GM21786 (cell line): ENCODE results near the gene PRKAG2.
"Not testable (repeated sequence)": the region's sequence is repeated elsewhere in the genome, so short reads cannot be mapped to it uniquely, and the experiment has no call there.

Experiments
- ATAC-seq: cut with Tn5 transposase; IDR thresholded peaks from one replicate; pipeline ENCODE4 v1.9.1; 2021; ENCODE audit not compliant: unreplicated experiment

PRKAG2 gene

GRCh38 chr7:151837285-151838042 lies 39.5 kb downstream of the PRKAG2 start:
- no peak for ATAC-seq

- no peak for ATAC-seq
These were observed 40.0 kb downstream of the PRKAG2 start for GRCh38 chr7:151836927-151837205.

GRCh38 chr7:151836191-151836926 lies 40.6 kb downstream of the PRKAG2 start:
- no peak for ATAC-seq

- ATAC-seq: no peak
These were observed 41.3 kb downstream of the PRKAG2 start for GRCh38 chr7:151835636-151836035.

GRCh38 chr7:151834271-151835035 lies 42.5 kb downstream of the PRKAG2 start:
- ATAC-seq: no peak

- no peak for ATAC-seq
These were observed 43.2 kb downstream of the PRKAG2 start for GRCh38 chr7:151833691-151834090.

GRCh38 chr7:151833213-151833651 lies 43.7 kb downstream of the PRKAG2 start:
- ATAC-seq: no peak

GRCh38 chr7:151832656-151833055 lies 44.3 kb downstream of the PRKAG2 start:
- no peak for ATAC-seq

- no peak for ATAC-seq
These were observed 44.8 kb downstream of the PRKAG2 start for GRCh38 chr7:151832138-151832537.

GRCh38 chr7:151831606-151832005 lies 45.3 kb downstream of the PRKAG2 start:
- ATAC-seq: no peak

GRCh38 chr7:151830121-151830830 lies 46.6 kb downstream of the PRKAG2 start:
- no peak for ATAC-seq

- no peak for ATAC-seq
These were observed 47.2 kb downstream of the PRKAG2 start for GRCh38 chr7:151829707-151830106.

GRCh38 chr7:151827620-151828019 lies 49.3 kb downstream of the PRKAG2 start:
- ATAC-seq: no peak

GRCh38 chr7:151826316-151826715 lies 50.6 kb downstream of the PRKAG2 start:
- not testable (repeated sequence) for ATAC-seq

GRCh38 chr7:151825721-151826120 lies 51.2 kb downstream of the PRKAG2 start:
- no peak for ATAC-seq

GRCh38 chr7:151824373-151824933 lies 52.5 kb downstream of the PRKAG2 start:
- no peak for ATAC-seq

GRCh38 chr7:151823566-151824372 lies 53.1 kb downstream of the PRKAG2 start:
- no peak for ATAC-seq

- ATAC-seq: no peak
These were observed 54.3 kb downstream of the PRKAG2 start for GRCh38 chr7:151822541-151823181.

GRCh38 chr7:151821806-151822540 lies 54.9 kb downstream of the PRKAG2 start:
- ATAC-seq: no peak
